ENCODE measurements around the gene ZNF76. TPM values are rescaled to one million over a fixed set of nuclear protein-coding genes. Genes with fewer than 3 reads are reported as not detected.
"Not testable (repeated sequence)": the region's sequence is repeated elsewhere in the genome, so short reads cannot be mapped to it uniquely, and the experiment has no call there.

Gene ZNF76
- total RNA-seq, 2 experiments from 2014 or later = 46.1 to 53.4 TPM

DNA sequence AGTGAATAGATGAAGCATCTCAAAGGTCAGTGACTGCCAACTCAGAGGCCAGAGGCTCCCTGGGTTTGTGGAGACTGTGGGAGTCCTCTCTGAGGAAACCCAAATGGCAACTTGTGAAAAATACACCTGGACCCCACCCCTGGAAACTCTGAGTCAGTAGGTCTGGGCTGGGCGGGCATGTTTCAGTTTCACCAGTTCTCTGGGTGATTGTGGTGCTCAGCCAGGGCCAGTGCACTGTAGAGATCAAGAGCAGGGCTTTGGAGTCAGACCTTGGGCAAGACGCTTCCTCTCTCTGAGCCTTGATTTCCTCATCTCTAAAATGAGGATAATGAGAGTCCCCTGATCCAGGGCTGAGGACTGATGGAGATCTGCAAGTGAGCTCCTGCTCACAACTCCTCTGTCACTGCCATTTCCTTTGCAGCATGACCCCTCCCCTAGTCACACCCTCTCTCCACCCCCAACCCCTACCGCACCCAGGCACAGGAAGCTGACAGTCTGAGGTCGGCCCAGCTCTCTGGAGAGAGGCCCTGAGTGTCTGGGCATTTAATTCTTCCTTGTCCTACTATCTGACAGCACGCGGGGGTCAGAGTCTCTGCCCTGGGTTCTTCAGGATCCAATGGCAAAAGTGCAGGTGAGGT, 43.2 kb downstream of the ZNF76 start:
- H3K4me3 ChIP-seq (ENCODE audit: low read length) = peak overlapping the region; percentile 67
- peaks cover 29% of the 10 kb centered on the region for H3K36me3 ChIP-seq (ENCODE audit: insufficient read depth, low read length)
- TF ChIP-seq, protein P1, sequence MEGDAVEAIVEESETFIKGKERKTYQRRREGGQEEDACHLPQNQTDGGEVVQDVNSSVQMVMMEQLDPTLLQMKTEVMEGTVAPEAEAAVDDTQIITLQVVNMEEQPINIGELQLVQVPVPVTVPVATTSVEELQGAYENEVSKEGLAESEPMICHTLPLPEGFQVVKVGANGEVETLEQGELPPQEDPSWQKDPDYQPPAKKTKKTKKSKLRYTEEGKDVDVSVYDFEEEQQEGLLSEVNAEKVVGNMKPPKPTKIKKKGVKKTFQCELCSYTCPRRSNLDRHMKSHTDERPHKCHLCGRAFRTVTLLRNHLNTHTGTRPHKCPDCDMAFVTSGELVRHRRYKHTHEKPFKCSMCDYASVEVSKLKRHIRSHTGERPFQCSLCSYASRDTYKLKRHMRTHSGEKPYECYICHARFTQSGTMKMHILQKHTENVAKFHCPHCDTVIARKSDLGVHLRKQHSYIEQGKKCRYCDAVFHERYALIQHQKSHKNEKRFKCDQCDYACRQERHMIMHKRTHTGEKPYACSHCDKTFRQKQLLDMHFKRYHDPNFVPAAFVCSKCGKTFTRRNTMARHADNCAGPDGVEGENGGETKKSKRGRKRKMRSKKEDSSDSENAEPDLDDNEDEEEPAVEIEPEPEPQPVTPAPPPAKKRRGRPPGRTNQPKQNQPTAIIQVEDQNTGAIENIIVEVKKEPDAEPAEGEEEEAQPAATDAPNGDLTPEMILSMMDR (IDR thresholded peaks at IDR 0.05) = no peak
- Mint-ChIP-seq H3K4me1 (ENCODE audit: low read depth) (peaks cover 77% of the 10 kb centered on the region), H3K27ac (peak overlapping the region; percentile 96), H3K9me3 (no peaks in the 10 kb centered on the region), H3K4me3 (peak overlapping the region; percentile 87), H3K27me3 (no peaks in the 10 kb centered on the region), H3K36me3 (ENCODE audit: low read depth) (peaks cover 74% of the 10 kb centered on the region)
- no peaks in the 10 kb centered on the region for H3K9me3 ChIP-seq (ENCODE audit: control insufficient read depth in 1 of 2, insufficient read depth in 1 of 2, low read length in 2 of 2)
- H3K27me3 ChIP-seq (ENCODE audit: control insufficient read depth in 1 of 2, insufficient read depth in 2 of 2, low read length in 2 of 2) = no peaks in the 10 kb centered on the region
- CTCF ChIA-PET = interaction anchor here (0.7 to 1.6 kb wide), 9 partner anchors 9 to 147 kb away, joined by 3 to 10 read pairs (median 4); no protein-coding TSS in a partner anchor
- H3K27ac ChIP-seq (ENCODE audit: low read depth in 1 of 2, low read length in 2 of 2) = peak overlapping the region; percentile 88 to 91
- intact Hi-C loops (cut with DNase I, micrococcal nuclease) = no loop called here
- DNase-seq = peak; percentile 75 to 94 (median 86)
- POLR2A ChIA-PET = interaction anchor here (0.6 to 2.2 kb wide), 18 partner anchors 9 to 165 kb away, joined by 3 to 38 read pairs (median 5); partner anchors contain the start of genes FANCE and RPL10A
- peak; percentile 86 for ATAC-seq (ENCODE audit: poor library complexity)
- peaks cover 85% of the 10 kb centered on the region for H3K4me1 ChIP-seq (ENCODE audit: insufficient read depth, low read length)

DNA sequence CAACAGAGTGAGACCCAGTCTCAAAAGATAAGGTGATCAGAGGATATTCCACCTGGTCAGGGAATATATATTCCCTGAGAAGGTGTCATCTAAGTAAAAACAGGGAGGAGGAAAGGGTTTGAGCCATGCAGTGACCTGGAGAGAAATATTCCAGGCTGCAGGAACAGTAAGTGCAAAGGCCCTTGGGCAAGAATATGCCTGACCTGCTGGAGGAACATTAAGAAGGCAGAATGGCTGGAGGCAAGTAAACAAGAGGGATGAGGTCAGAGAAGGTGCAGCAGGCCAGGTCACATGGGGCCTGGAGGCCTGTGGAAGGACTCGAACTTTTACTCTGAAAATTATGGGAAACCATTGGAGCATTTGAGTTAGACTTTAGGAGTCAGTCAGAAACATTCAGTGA, 44.8 kb downstream of the ZNF76 start:
- ChIA-PET CTCF (interaction anchor here (0.9 to 1.6 kb wide), 5 partner anchors 8 to 163 kb away, joined by 3 to 5 read pairs (median 3); no protein-coding TSS in a partner anchor), POLR2A (interaction anchor here (0.7 to 2.2 kb wide), 5 partner anchors 11 to 423 kb away, joined by 3 to 6 read pairs (median 5); partner anchors contain the start of genes FKBP5 and RPL10A)
- Histone ChIP-seq H3K27ac (ENCODE audit: low read depth in 1 of 2, low read length in 2 of 2) (peak overlapping the region; percentile 88 to 91), H3K36me3 (ENCODE audit: insufficient read depth, low read length) (peaks cover 37% of the 10 kb centered on the region), H3K4me1 (ENCODE audit: insufficient read depth, low read length) (peaks cover 94% of the 10 kb centered on the region), H3K27me3 (ENCODE audit: control insufficient read depth in 1 of 2, insufficient read depth in 2 of 2, low read length in 2 of 2) (no peaks in the 10 kb centered on the region), H3K4me3 (ENCODE audit: low read length) (peak overlapping the region; percentile 67), H3K9me3 (ENCODE audit: control insufficient read depth in 1 of 2, insufficient read depth in 1 of 2, low read length in 2 of 2) (no peaks in the 10 kb centered on the region)
- H3K36me3 Mint-ChIP-seq (ENCODE audit: low read depth) = peaks cover 76% of the 10 kb centered on the region
- ATAC-seq (ENCODE audit: poor library complexity) (no peak), DNase-seq (no peak)
- H3K27ac Mint-ChIP-seq = peak overlapping the region; percentile 96
- TF ChIP-seq, protein P1 (IDR thresholded peaks at IDR 0.05) = no peak
- H3K4me1 Mint-ChIP-seq (ENCODE audit: low read depth) = peaks cover 83% of the 10 kb centered on the region
- intact Hi-C loops (cut with DNase I, micrococcal nuclease) = no loop called here
- no peaks in the 10 kb centered on the region for H3K9me3 Mint-ChIP-seq
- peak overlapping the region; percentile 87 for H3K4me3 Mint-ChIP-seq
- H3K27me3 Mint-ChIP-seq = no peaks in the 10 kb centered on the region

DNA sequence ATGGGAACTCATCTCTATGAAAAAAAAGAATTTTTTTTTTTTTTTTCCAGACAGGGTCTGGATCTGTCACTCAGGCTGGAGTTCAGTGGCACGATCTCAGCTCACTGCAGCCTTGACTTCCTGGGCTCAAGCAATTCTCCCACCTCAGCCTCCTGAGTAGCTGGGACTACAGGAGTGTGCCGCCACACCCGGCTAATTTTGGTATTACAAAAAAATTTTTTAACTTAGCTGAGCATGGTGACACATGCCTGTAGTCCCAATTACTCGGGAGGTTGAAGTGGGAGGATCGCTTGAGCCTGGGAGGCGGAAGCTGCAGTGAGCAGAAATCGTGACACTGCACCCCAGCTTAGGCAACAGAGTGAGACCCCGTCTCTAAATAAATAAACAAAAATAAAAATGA, 45.6 kb downstream of the ZNF76 start:
- no peaks in the 10 kb centered on the region for H3K9me3 ChIP-seq (ENCODE audit: control insufficient read depth in 1 of 2, insufficient read depth in 1 of 2, low read length in 2 of 2)
- CTCF ChIA-PET = interaction anchor here (0.6 to 1.4 kb wide), 6 partner anchors 12 to 162 kb away, joined by 3 to 5 read pairs (median 4); no protein-coding TSS in a partner anchor
- H3K4me1 ChIP-seq (ENCODE audit: insufficient read depth, low read length) = peaks cover 94% of the 10 kb centered on the region
- Mint-ChIP-seq H3K27me3 (no peaks in the 10 kb centered on the region), H3K4me1 (ENCODE audit: low read depth) (peaks cover 83% of the 10 kb centered on the region), H3K4me3 (peak overlapping the region; percentile 55), H3K36me3 (ENCODE audit: low read depth) (peaks cover 76% of the 10 kb centered on the region), H3K9me3 (no peaks in the 10 kb centered on the region), H3K27ac (peak overlapping the region; percentile 96)
- peak overlapping the region; percentile 88 to 91 for H3K27ac ChIP-seq (ENCODE audit: low read depth in 1 of 2, low read length in 2 of 2)
- TF ChIP-seq, protein P1 (IDR thresholded peaks at IDR 0.05) = peak; percentile 29
- peaks cover 44% of the 10 kb centered on the region for H3K36me3 ChIP-seq (ENCODE audit: insufficient read depth, low read length)
- no peaks in the 10 kb centered on the region for H3K27me3 ChIP-seq (ENCODE audit: control insufficient read depth in 1 of 2, insufficient read depth in 2 of 2, low read length in 2 of 2)
- H3K4me3 ChIP-seq (ENCODE audit: low read length) = peak overlapping the region; percentile 11
- no peak for ATAC-seq (ENCODE audit: poor library complexity)
- DNase-seq = peak in 7 of 14 experiments; percentile 7 to 70 (median 52)
- intact Hi-C loops (cut with DNase I, micrococcal nuclease) = no loop called here
- POLR2A ChIA-PET = interaction anchor here (0.6 to 1.6 kb wide), 6 partner anchors 10 to 979 kb away, joined by 3 to 6 read pairs (median 4); partner anchors contain the start of gene FKBP5

DNA sequence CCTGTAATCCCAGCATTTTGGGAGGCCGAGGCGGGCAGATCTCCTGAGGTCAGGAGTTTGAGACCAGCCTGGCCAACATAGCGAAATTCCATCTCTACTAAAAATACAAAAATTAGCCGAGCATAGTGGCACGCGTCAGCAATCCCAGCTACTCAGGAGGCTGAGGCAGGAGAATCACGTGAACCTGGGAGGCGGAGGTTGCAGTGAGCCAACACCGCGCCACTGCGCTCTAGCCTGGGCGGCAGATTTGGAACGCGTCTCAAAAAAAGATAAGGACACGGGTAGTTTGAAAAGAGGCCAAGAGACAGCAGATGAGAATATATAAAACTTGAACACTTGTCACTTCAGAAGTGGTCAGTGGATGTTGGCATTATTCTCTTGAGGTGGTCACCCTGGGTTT, 47.6 kb downstream of the ZNF76 start:
- H3K27ac Mint-ChIP-seq = peak overlapping the region; percentile 99

DNA sequence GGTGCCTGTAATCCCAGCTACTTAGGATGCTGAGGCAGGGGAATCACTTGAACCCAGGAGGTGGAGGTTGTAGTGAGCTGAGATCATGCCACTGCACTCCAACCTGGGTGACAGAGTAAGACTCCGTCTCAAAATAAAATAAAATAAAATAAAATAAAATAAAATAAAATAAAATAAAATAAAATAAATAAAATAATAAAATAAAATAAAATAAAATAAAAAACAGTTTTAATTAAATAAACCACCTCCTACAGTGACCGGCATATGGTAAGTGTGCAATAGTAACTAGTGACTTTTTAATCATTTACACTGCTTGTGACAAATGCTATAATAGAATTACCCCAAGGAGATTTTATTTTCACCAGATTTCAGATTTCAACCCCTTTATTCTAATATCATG, 49.0 kb downstream of the ZNF76 start:
- H3K4me1 Mint-ChIP-seq (ENCODE audit: low read depth) = peaks cover 83% of the 10 kb centered on the region
- H3K27ac ChIP-seq (ENCODE audit: low read depth in 1 of 2, low read length in 2 of 2) = peak overlapping the region in 1 of 2 donors; percentile 95
- ChIA-PET CTCF (interaction anchor here (1.8 kb wide), 1 partner anchor 12 kb away, joined by 5 read pairs; no protein-coding TSS in a partner anchor), POLR2A (interaction anchor here (2.6 to 9.4 kb wide), 3 partner anchors 8 to 11 kb away, joined by 12 to 74 read pairs (median 21); partner anchors contain the start of gene DEF6)
- ATAC-seq (ENCODE audit: poor library complexity); H3K4me3 ChIP-seq (ENCODE audit: low read length); H3K9me3 ChIP-seq (ENCODE audit: control insufficient read depth in 1 of 2, insufficient read depth in 1 of 2, low read length in 2 of 2); H3K27me3 ChIP-seq (ENCODE audit: control insufficient read depth in 1 of 2, insufficient read depth in 2 of 2, low read length in 2 of 2); H3K27me3 Mint-ChIP-seq; DNase-seq; H3K9me3 Mint-ChIP-seq; intact Hi-C loops (cut with DNase I, micrococcal nuclease): not testable (repeated sequence)
- peaks cover 91% of the 10 kb centered on the region for H3K4me1 ChIP-seq (ENCODE audit: insufficient read depth, low read length)
- peaks cover 86% of the 10 kb centered on the region for H3K36me3 Mint-ChIP-seq (ENCODE audit: low read depth)
- H3K27ac Mint-ChIP-seq = peak overlapping the region; percentile 99
- H3K4me3 Mint-ChIP-seq = peak overlapping the region; percentile 84
- peaks cover 67% of the 10 kb centered on the region for H3K36me3 ChIP-seq (ENCODE audit: insufficient read depth, low read length)

More for the DNA sequence above, 47.6 kb downstream of the ZNF76 start:
- CTCF ChIA-PET; H3K9me3 Mint-ChIP-seq; intact Hi-C loops (cut with DNase I, micrococcal nuclease); ATAC-seq (ENCODE audit: poor library complexity); H3K9me3 ChIP-seq (ENCODE audit: control insufficient read depth in 1 of 2, insufficient read depth in 1 of 2, low read length in 2 of 2); H3K27me3 ChIP-seq (ENCODE audit: control insufficient read depth in 1 of 2, insufficient read depth in 2 of 2, low read length in 2 of 2); H3K27me3 Mint-ChIP-seq; H3K4me3 ChIP-seq (ENCODE audit: low read length); H3K27ac ChIP-seq (ENCODE audit: low read depth in 1 of 2, low read length in 2 of 2); DNase-seq: not testable (repeated sequence)
- H3K36me3 Mint-ChIP-seq (ENCODE audit: low read depth) = peaks cover 85% of the 10 kb centered on the region
- H3K4me1 Mint-ChIP-seq (ENCODE audit: low read depth) = peaks cover 83% of the 10 kb centered on the region
- peaks cover 94% of the 10 kb centered on the region for H3K4me1 ChIP-seq (ENCODE audit: insufficient read depth, low read length)
- H3K36me3 ChIP-seq (ENCODE audit: insufficient read depth, low read length) = peaks cover 54% of the 10 kb centered on the region
- POLR2A ChIA-PET = interaction anchor here (0.8 to 1.3 kb wide), 2 partner anchors 18 to 21 kb away, joined by 3 to 5 read pairs; no protein-coding TSS in a partner anchor
- H3K4me3 Mint-ChIP-seq = peak overlapping the region; percentile 8

Data from CD4-positive, alpha-beta T cell (primary cell).